Immature natural killer cell (primary cell): ENCODE data around the gene PBRM1. TPM values are rescaled to one million over a fixed set of nuclear protein-coding genes. Genes with fewer than 3 reads are reported as not detected.

Experiments used
- DNase-seq, 3 donors: peaks; one replicate each; pipeline ENCODE4 v3.0.0; 2022; ENCODE audit warnings: mixed read lengths in 1 of 3
- H3K27ac Mint-ChIP-seq, 6 donors: one replicate each; pipeline ENCODE4 v1.8.0; 2020; ENCODE audit warnings: mixed read lengths in 6 of 6, mild to moderate bottlenecking in 5 of 6, inconsistent platforms in 4 of 6, moderate library complexity in 3 of 6
- H3K27me3 Mint-ChIP-seq, 3 donors: one replicate each; pipeline ENCODE4 v1.8.0; 2020 to 2021; ENCODE audit warnings: low read depth in 3 of 3, mild to moderate bottlenecking in 3 of 3, mixed read lengths in 3 of 3, moderate library complexity in 3 of 3, inconsistent platforms in 1 of 3
- H3K36me3 Mint-ChIP-seq, 3 donors: one replicate each; pipeline ENCODE4 v1.8.0; 2020; ENCODE audit warnings: mixed read lengths in 3 of 3, inconsistent platforms in 2 of 3, mild to moderate bottlenecking in 2 of 3
- H3K4me1 Mint-ChIP-seq, 2 donors: one replicate each; pipeline ENCODE4 v1.8.0; 2020; ENCODE audit warnings: inconsistent platforms in 2 of 2, mild to moderate bottlenecking in 2 of 2, mixed read lengths in 2 of 2, moderate library complexity in 1 of 2
- H3K4me3 Mint-ChIP-seq, 5 donors: one replicate each; pipeline ENCODE4 v1.8.0; 2020; ENCODE audit warnings: mild to moderate bottlenecking in 5 of 5, mixed read lengths in 5 of 5, inconsistent platforms in 3 of 5, moderate library complexity in 3 of 5
- H3K9me3 Mint-ChIP-seq, 6 donors: one replicate each; pipeline ENCODE4 v1.8.0; 2020; ENCODE audit warnings: mild to moderate bottlenecking in 6 of 6, mixed read lengths in 6 of 6, inconsistent platforms in 4 of 6, moderate library complexity in 3 of 6
- polyA plus RNA-seq, 3 donors: library from polyadenylated mRNA; unstranded; fragments of 300-500 nt; fragmentation: Illumina TruSeq; gene quantifications; one replicate each; pipeline ENCODE4 v1.2.3, GENCODE V29; 2021

The PBRM1 gene
- polyA plus RNA-seq, 3 donors from 2014 or later: 52.4 to 116 (median 66.4) TPM

GRCh38 chr3:52523386-52524257 lies 162.1 kb downstream of the PBRM1 start:
- Mint-ChIP-seq H3K4me3 (no peak overlapping the region), H3K36me3 (no peaks in the 10 kb centered on the region), H3K27me3 (peaks cover 0 to 3% (median 1%) of the 10 kb centered on the region in 3 donors), H3K27ac (no peak overlapping the region), H3K4me1 (no peaks in the 10 kb centered on the region), H3K9me3 (no peaks in the 10 kb centered on the region)
- no peak for DNase-seq

- Mint-ChIP-seq H3K4me1 (no peaks in the 10 kb centered on the region), H3K36me3 (no peaks in the 10 kb centered on the region), H3K9me3 (no peaks in the 10 kb centered on the region), H3K27ac (no peak overlapping the region), H3K4me3 (no peak overlapping the region), H3K27me3 (peaks cover 0 to 3% (median 1%) of the 10 kb centered on the region in 3 donors)
- DNase-seq: no peak
Measured at GRCh38 chr3:52522651-52523251, 163.0 kb downstream of the PBRM1 start.

GRCh38 chr3:52521881-52522650 lies 163.6 kb downstream of the PBRM1 start:
- no peaks in the 10 kb centered on the region for H3K9me3 Mint-ChIP-seq
- peaks cover 0 to 3% (median 1%) of the 10 kb centered on the region in 3 donors for H3K27me3 Mint-ChIP-seq
- no peak overlapping the region for H3K27ac Mint-ChIP-seq
- no peak for DNase-seq
- H3K36me3 Mint-ChIP-seq: no peaks in the 10 kb centered on the region
- no peaks in the 10 kb centered on the region for H3K4me1 Mint-ChIP-seq
- no peak overlapping the region for H3K4me3 Mint-ChIP-seq

- no peak for DNase-seq
- no peak overlapping the region for H3K4me3 Mint-ChIP-seq
- no peaks in the 10 kb centered on the region for H3K4me1 Mint-ChIP-seq
- H3K27ac Mint-ChIP-seq: no peak overlapping the region
- H3K36me3 Mint-ChIP-seq: no peaks in the 10 kb centered on the region
- H3K27me3 Mint-ChIP-seq: peaks cover 0 to 1% (median 1%) of the 10 kb centered on the region in 3 donors
- no peaks in the 10 kb centered on the region for H3K9me3 Mint-ChIP-seq
Measured at GRCh38 chr3:52521488-52521824, 164.3 kb downstream of the PBRM1 start.

- peaks cover 0 to 1% (median 1%) of the 10 kb centered on the region in 3 donors for H3K27me3 Mint-ChIP-seq
- no peaks in the 10 kb centered on the region for H3K4me1 Mint-ChIP-seq
- no peaks in the 10 kb centered on the region for H3K9me3 Mint-ChIP-seq
- no peak overlapping the region for H3K4me3 Mint-ChIP-seq
- no peak for DNase-seq
- no peaks in the 10 kb centered on the region for H3K36me3 Mint-ChIP-seq
- H3K27ac Mint-ChIP-seq: no peak overlapping the region
Measured at GRCh38 chr3:52520716-52521487, 164.8 kb downstream of the PBRM1 start.

DNA sequence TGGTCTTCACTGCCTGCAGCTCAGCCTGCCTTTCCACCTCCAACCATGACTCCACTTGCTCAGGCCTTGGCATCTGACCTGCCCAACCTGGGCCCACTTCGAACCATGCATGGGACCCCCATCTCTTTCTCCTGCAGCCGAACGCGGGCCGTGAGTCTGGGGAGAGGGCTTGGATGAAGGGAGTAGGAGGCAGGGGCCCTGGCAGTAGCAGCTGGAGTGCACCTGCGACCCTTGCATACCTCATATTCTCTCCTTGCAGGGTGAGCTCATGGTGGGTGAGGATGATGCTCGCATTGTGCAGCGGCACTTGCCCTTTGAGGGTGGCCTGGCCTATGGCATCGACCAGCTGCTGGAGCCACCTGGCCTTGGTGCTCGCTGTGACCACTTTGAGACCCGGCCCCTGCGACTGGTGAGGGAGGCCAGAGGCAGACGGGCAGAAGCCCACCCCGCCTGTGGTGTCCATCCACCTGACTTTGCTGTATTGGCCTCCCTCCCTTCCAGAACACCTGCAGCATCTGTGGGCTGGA lies 165.5 kb downstream of the PBRM1 start:
- no peak overlapping the region for H3K27ac Mint-ChIP-seq
- H3K4me3 Mint-ChIP-seq: no peak overlapping the region
- no peak for DNase-seq
- H3K9me3 Mint-ChIP-seq: no peaks in the 10 kb centered on the region
- peaks cover 0 to 1% (median 0%) of the 10 kb centered on the region in 3 donors for H3K27me3 Mint-ChIP-seq
- no peaks in the 10 kb centered on the region for H3K36me3 Mint-ChIP-seq
- H3K4me1 Mint-ChIP-seq: no peaks in the 10 kb centered on the region

DNA sequence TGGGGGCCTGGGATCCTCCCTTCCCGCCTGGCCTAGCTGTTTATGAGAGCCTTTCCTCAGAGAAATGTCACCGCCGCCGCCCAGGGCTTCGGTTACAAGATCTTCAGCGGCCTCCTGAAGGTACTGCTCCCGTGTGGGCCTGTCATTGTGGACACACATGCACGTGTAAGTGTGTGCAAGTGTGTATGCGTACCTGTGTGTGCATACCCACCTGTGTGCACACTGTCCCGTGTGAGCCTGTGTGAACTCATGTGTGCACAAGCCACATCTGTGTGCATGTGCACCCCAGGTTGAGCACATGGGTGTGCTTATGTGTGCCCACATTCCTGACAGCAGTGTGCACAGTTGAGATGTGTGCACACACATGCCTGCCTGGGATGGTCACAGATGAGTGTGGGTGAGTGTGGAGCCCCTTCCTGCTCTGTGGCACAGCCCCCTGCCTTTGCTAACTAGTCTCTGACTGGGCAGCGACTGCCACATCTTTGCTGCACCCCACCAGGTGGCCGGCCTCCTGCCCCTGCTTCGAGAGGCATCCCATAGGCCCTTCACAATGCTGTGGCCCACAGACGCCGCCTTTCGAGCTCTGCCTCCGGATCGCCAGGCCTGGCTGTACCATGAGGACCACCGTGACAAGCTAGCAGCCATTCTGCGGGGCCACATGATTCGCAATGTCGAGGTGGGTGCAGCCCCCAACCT lies 166.1 kb downstream of the PBRM1 start:
- no peak overlapping the region for H3K27ac Mint-ChIP-seq
- no peaks in the 10 kb centered on the region for H3K4me1 Mint-ChIP-seq
- H3K9me3 Mint-ChIP-seq: no peaks in the 10 kb centered on the region
- H3K4me3 Mint-ChIP-seq: no peak overlapping the region
- H3K36me3 Mint-ChIP-seq: no peaks in the 10 kb centered on the region
- DNase-seq: no peak
- peaks cover 0 to 1% (median 0%) of the 10 kb centered on the region in 3 donors for H3K27me3 Mint-ChIP-seq

GRCh38 chr3:52518723-52519444 lies 166.8 kb downstream of the PBRM1 start:
- no peak overlapping the region for H3K27ac Mint-ChIP-seq
- H3K9me3 Mint-ChIP-seq: no peaks in the 10 kb centered on the region
- H3K27me3 Mint-ChIP-seq: no peaks in the 10 kb centered on the region
- H3K4me1 Mint-ChIP-seq: no peaks in the 10 kb centered on the region
- no peak for DNase-seq
- no peak overlapping the region for H3K4me3 Mint-ChIP-seq
- no peaks in the 10 kb centered on the region for H3K36me3 Mint-ChIP-seq

DNA sequence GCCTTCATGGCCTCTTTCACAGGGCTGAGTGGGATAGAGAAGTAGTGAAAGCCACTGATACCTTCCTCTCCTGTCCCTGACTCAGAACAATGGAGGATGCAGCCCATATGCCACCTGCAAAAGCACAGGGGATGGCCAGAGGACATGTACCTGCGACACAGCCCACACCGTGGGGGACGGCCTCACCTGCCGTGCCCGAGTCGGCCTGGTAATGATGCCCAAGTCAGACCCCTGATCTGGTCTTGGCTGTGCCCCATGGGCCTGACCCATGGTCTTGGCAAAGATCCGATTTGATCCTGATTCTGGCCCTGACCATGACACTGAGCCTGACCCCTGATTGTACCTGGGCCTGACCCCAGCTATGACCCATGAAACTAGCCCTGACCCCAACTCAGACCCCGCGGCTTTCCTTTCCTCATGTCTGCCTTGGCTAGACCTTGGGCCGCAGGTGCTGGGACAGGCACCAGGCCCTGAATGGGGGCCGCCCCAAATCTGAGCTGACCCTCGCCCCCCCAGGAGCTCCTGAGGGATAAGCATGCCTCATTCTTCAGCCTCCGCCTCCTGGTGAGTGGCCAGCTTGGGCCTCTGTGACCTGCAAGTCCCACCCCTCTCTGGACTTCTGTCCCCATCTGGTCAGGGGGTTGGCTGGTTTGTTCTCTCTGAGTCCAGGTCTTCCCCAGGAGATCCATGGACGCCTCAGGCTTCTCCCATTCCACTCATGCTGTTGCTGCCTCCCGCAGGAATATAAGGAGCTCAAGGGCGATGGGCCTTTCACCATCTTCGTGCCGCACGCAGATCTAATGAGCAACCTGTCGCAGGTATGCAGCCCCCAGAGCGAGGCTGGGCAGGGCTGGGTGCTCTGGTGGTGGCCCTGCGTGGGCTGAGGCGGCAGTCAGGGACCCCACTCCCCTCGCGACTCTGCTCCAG lies 167.7 kb downstream of the PBRM1 start:
- H3K27ac Mint-ChIP-seq: no peak overlapping the region
- no peaks in the 10 kb centered on the region for H3K27me3 Mint-ChIP-seq
- no peaks in the 10 kb centered on the region for H3K4me1 Mint-ChIP-seq
- H3K9me3 Mint-ChIP-seq: no peaks in the 10 kb centered on the region
- H3K36me3 Mint-ChIP-seq: no peaks in the 10 kb centered on the region
- H3K4me3 Mint-ChIP-seq: no peak overlapping the region
- DNase-seq: no peak

GRCh38 chr3:52516509-52517195 lies 169.1 kb downstream of the PBRM1 start:
- Mint-ChIP-seq H3K27me3 (no peaks in the 10 kb centered on the region), H3K4me3 (no peak overlapping the region), H3K9me3 (no peaks in the 10 kb centered on the region), H3K4me1 (no peaks in the 10 kb centered on the region), H3K36me3 (no peaks in the 10 kb centered on the region), H3K27ac (no peak overlapping the region)
- no peak for DNase-seq

- no peaks in the 10 kb centered on the region for H3K27me3 Mint-ChIP-seq
- no peak overlapping the region for H3K4me3 Mint-ChIP-seq
- no peaks in the 10 kb centered on the region for H3K36me3 Mint-ChIP-seq
- H3K27ac Mint-ChIP-seq: no peak overlapping the region
- no peak for DNase-seq
- no peaks in the 10 kb centered on the region for H3K4me1 Mint-ChIP-seq
- H3K9me3 Mint-ChIP-seq: no peaks in the 10 kb centered on the region
Measured at GRCh38 chr3:52515192-52515591, 170.5 kb downstream of the PBRM1 start.
